Activated CD4-positive, alpha-beta memory T cell treated with anti-CD3 and anti-CD28 coated beads, Interleukin-2, amount 10 ng/mL, durations not matched to agents 7 days and 5 days (primary cell): ENCODE results near the gene PDIA2. TPM values are rescaled to one million over a fixed set of nuclear protein-coding genes. Genes with fewer than 3 reads are reported as not detected.

ENCODE experiments used
- CTCF ChIA-PET: fragments of 350-600 bp; sonication (Branson Sonifier 250); formaldehyde crosslinking; loops from one replicate; lab custom pipeline; 2021; ENCODE audit warnings: antibody characterized with exemption, inconsistent platforms; lab: Charles Lee
- POLR2A ChIA-PET: fragments of 350-600 bp; sonication (Branson Sonifier 250); formaldehyde crosslinking; loops from one replicate; lab custom pipeline; 2021; ENCODE audit warnings: antibody characterized with exemption; lab: Charles Lee
- DNase-seq: peaks from one replicate; pipeline ENCODE4 v3.0.0-alpha.2; 2020
- H3K27ac Mint-ChIP-seq: one replicate; pipeline ENCODE4 v1.8.0; 2021; ENCODE audit warnings: mild to moderate bottlenecking, mixed read lengths
- H3K27me3 Mint-ChIP-seq: one replicate; pipeline ENCODE4 v1.8.0; 2021; ENCODE audit warnings: mixed read lengths
- H3K36me3 Mint-ChIP-seq: one replicate; pipeline ENCODE4 v1.8.0; 2021; ENCODE audit warnings: low read depth, mixed read lengths
- H3K4me1 Mint-ChIP-seq: one replicate; pipeline ENCODE4 v1.8.0; 2021; ENCODE audit warnings: mixed read lengths
- H3K4me3 Mint-ChIP-seq: one replicate; pipeline ENCODE4 v1.8.0; 2021; ENCODE audit warnings: mild to moderate bottlenecking, mixed read lengths
- H3K9me3 Mint-ChIP-seq: one replicate; pipeline ENCODE4 v1.8.0; 2021; ENCODE audit warnings: mixed read lengths
- total RNA-seq, 2 experiments: library from RNA; stranded (reverse); gene quantifications; one replicate each; pipeline ENCODE4 v1.2.3, GENCODE V29; 2021

Gene PDIA2
- total RNA-seq, 2 experiments from 2014 or later, result not detected

GRCh38 chr16:303760-304505 lies 21.0 kb downstream of the PDIA2 start:
- no peaks in the 10 kb centered on the region for H3K36me3 Mint-ChIP-seq

GRCh38 chr16:305916-306626 lies 23.1 kb downstream of the PDIA2 start:
- Mint-ChIP-seq H3K9me3 (no peaks in the 10 kb centered on the region), H3K27me3 (no peaks in the 10 kb centered on the region), H3K4me3 (no peak overlapping the region), H3K4me1 (peaks cover 9% of the 10 kb centered on the region), H3K27ac (no peak overlapping the region), H3K36me3 (peaks cover 3% of the 10 kb centered on the region)
- DNase-seq, result no peak
- CTCF ChIA-PET, result no interaction called here
- POLR2A ChIA-PET, result no interaction called here

More at GRCh38 chr16:303760-304505, 21.0 kb downstream of the PDIA2 start:
- no peak for DNase-seq
- H3K4me3 Mint-ChIP-seq, result no peak overlapping the region
- ChIA-PET CTCF (no interaction called here), POLR2A (no interaction called here)
- H3K27me3 Mint-ChIP-seq, result no peaks in the 10 kb centered on the region
- H3K4me1 Mint-ChIP-seq, result peaks cover 2% of the 10 kb centered on the region
- no peaks in the 10 kb centered on the region for H3K9me3 Mint-ChIP-seq
- no peak overlapping the region for H3K27ac Mint-ChIP-seq

GRCh38 chr16:306911-307370 lies 24.0 kb downstream of the PDIA2 start:
- DNase-seq, result no peak
- ChIA-PET POLR2A (no interaction called here), CTCF (no interaction called here)
- H3K4me1 Mint-ChIP-seq, result peaks cover 9% of the 10 kb centered on the region
- H3K27me3 Mint-ChIP-seq, result no peaks in the 10 kb centered on the region
- H3K36me3 Mint-ChIP-seq, result peaks cover 5% of the 10 kb centered on the region
- H3K9me3 Mint-ChIP-seq, result no peaks in the 10 kb centered on the region
- H3K27ac Mint-ChIP-seq, result no peak overlapping the region
- H3K4me3 Mint-ChIP-seq, result no peak overlapping the region

GRCh38 chr16:307691-308312 lies 24.8 kb downstream of the PDIA2 start:
- peaks cover 9% of the 10 kb centered on the region for H3K4me1 Mint-ChIP-seq
- H3K9me3 Mint-ChIP-seq, result no peaks in the 10 kb centered on the region
- ChIA-PET POLR2A (no interaction called here), CTCF (no interaction called here)
- no peaks in the 10 kb centered on the region for H3K27me3 Mint-ChIP-seq
- H3K36me3 Mint-ChIP-seq, result peaks cover 11% of the 10 kb centered on the region
- DNase-seq, result no peak
- no peak overlapping the region for H3K4me3 Mint-ChIP-seq
- no peak overlapping the region for H3K27ac Mint-ChIP-seq

GRCh38 chr16:309476-309875 lies 26.5 kb downstream of the PDIA2 start:
- Mint-ChIP-seq H3K4me3 (no peak overlapping the region), H3K4me1 (peaks cover 9% of the 10 kb centered on the region), H3K27ac (no peak overlapping the region), H3K27me3 (no peaks in the 10 kb centered on the region), H3K9me3 (no peaks in the 10 kb centered on the region), H3K36me3 (peaks cover 11% of the 10 kb centered on the region)
- peak; percentile 26 for DNase-seq
- ChIA-PET POLR2A (interaction anchor here (1.0 to 1.2 kb wide), 2 partner anchors 43 to 74 kb away, joined by 3 read pairs; partner anchors contain the start of gene AXIN1), CTCF (interaction anchor here (1.3 kb wide), 1 partner anchor 202 kb away, joined by 4 read pairs; no protein-coding TSS in a partner anchor)

- Mint-ChIP-seq H3K9me3 (no peaks in the 10 kb centered on the region), H3K27me3 (no peaks in the 10 kb centered on the region), H3K27ac (no peak overlapping the region), H3K4me1 (peaks cover 13% of the 10 kb centered on the region), H3K36me3 (peaks cover 22% of the 10 kb centered on the region), H3K4me3 (no peak overlapping the region)
- CTCF ChIA-PET, result no interaction called here
- POLR2A ChIA-PET, result no interaction called here
- DNase-seq, result no peak
Observed at GRCh38 chr16:311725-312124, 28.8 kb downstream of the PDIA2 start.

- peaks cover 26% of the 10 kb centered on the region for H3K36me3 Mint-ChIP-seq
- no peak overlapping the region for H3K4me3 Mint-ChIP-seq
- H3K9me3 Mint-ChIP-seq, result no peaks in the 10 kb centered on the region
- peaks cover 18% of the 10 kb centered on the region for H3K4me1 Mint-ChIP-seq
- no peak for DNase-seq
- CTCF ChIA-PET, result interaction anchor here (1.1 kb wide), 1 partner anchor 261 kb away, joined by 3 read pairs; the partner anchor contains the start of genes POLR3K and SNRNP25
- H3K27ac Mint-ChIP-seq, result no peak overlapping the region
- no peaks in the 10 kb centered on the region for H3K27me3 Mint-ChIP-seq
- POLR2A ChIA-PET, result interaction anchor here (1.4 kb wide), 1 partner anchor 79 kb away, joined by 3 read pairs; the partner anchor contains the start of gene FAM234A
Observed at GRCh38 chr16:314351-314750, 31.4 kb downstream of the PDIA2 start.

- ChIA-PET POLR2A (interaction anchor here (1.2 kb wide), 1 partner anchor 12 kb away, joined by 3 read pairs; no protein-coding TSS in a partner anchor), CTCF (interaction anchor here (1.1 kb wide), 1 partner anchor 262 kb away, joined by 3 read pairs; the partner anchor contains the start of genes POLR3K and SNRNP25)
- Mint-ChIP-seq H3K27me3 (no peaks in the 10 kb centered on the region), H3K27ac (no peak overlapping the region), H3K4me1 (peaks cover 17% of the 10 kb centered on the region), H3K36me3 (peaks cover 26% of the 10 kb centered on the region), H3K9me3 (no peaks in the 10 kb centered on the region), H3K4me3 (no peak overlapping the region)
- no peak for DNase-seq
Observed at GRCh38 chr16:314795-315299, 31.9 kb downstream of the PDIA2 start.

- peaks cover 19% of the 10 kb centered on the region for H3K4me1 Mint-ChIP-seq
- ChIA-PET POLR2A (no interaction called here), CTCF (interaction anchor here (1.0 kb wide), 1 partner anchor 129 kb away, joined by 4 read pairs; no protein-coding TSS in a partner anchor)
- no peak for DNase-seq
- no peaks in the 10 kb centered on the region for H3K9me3 Mint-ChIP-seq
- H3K4me3 Mint-ChIP-seq, result no peak overlapping the region
- H3K27ac Mint-ChIP-seq, result no peak overlapping the region
- H3K27me3 Mint-ChIP-seq, result no peaks in the 10 kb centered on the region
- H3K36me3 Mint-ChIP-seq, result peaks cover 24% of the 10 kb centered on the region
Observed at GRCh38 chr16:316741-317464, 33.9 kb downstream of the PDIA2 start.

- no peak overlapping the region for H3K27ac Mint-ChIP-seq
- no peak overlapping the region for H3K4me3 Mint-ChIP-seq
- ChIA-PET POLR2A (interaction anchor here (0.7 kb wide), 1 partner anchor 78 kb away, joined by 3 read pairs; no protein-coding TSS in a partner anchor), CTCF (no interaction called here)
- H3K27me3 Mint-ChIP-seq, result no peaks in the 10 kb centered on the region
- no peak for DNase-seq
- H3K9me3 Mint-ChIP-seq, result no peaks in the 10 kb centered on the region
- peaks cover 19% of the 10 kb centered on the region for H3K4me1 Mint-ChIP-seq
- H3K36me3 Mint-ChIP-seq, result peaks cover 19% of the 10 kb centered on the region
Observed at GRCh38 chr16:317583-317982, 34.6 kb downstream of the PDIA2 start.

GRCh38 chr16:318628-319027 lies 35.7 kb downstream of the PDIA2 start:
- DNase-seq, result no peak
- H3K9me3 Mint-ChIP-seq, result no peaks in the 10 kb centered on the region
- ChIA-PET POLR2A (no interaction called here), CTCF (no interaction called here)
- peaks cover 3% of the 10 kb centered on the region for H3K27me3 Mint-ChIP-seq
- peaks cover 21% of the 10 kb centered on the region for H3K4me1 Mint-ChIP-seq
- H3K27ac Mint-ChIP-seq, result no peak overlapping the region
- no peak overlapping the region for H3K4me3 Mint-ChIP-seq
- H3K36me3 Mint-ChIP-seq, result peaks cover 19% of the 10 kb centered on the region

GRCh38 chr16:320206-320605 lies 37.2 kb downstream of the PDIA2 start:
- no peak overlapping the region for H3K27ac Mint-ChIP-seq
- H3K27me3 Mint-ChIP-seq, result peaks cover 4% of the 10 kb centered on the region
- ChIA-PET CTCF (no interaction called here), POLR2A (no interaction called here)
- H3K9me3 Mint-ChIP-seq, result no peaks in the 10 kb centered on the region
- no peak for DNase-seq
- peaks cover 13% of the 10 kb centered on the region for H3K36me3 Mint-ChIP-seq
- peaks cover 35% of the 10 kb centered on the region for H3K4me1 Mint-ChIP-seq
- H3K4me3 Mint-ChIP-seq, result no peak overlapping the region
